Liver (tissue), 9 donors: Measurements from ENCODE around the gene MAPRE3. TPM values are rescaled to one million over a fixed set of nuclear protein-coding genes. Genes with fewer than 3 reads are reported as not detected.

Experiments used
- DNase-seq: peaks from one replicate; pipeline ENCODE4 v3.0.0-alpha.2; 2017; ENCODE audit warnings: low spot score
- H3K27ac ChIP-seq, 2 donors: one replicate each; pipeline ENCODE4 v1.7.0; 2013; ENCODE audit warnings: inconsistent platforms in 2 of 2, low read length in 2 of 2, control low read depth in 1 of 2, low read depth in 1 of 2, mild to moderate bottlenecking in 1 of 2
- H3K27me3 ChIP-seq, 4 donors: one replicate each; pipeline versions ENCODE4 v1.6.1 to v1.7.0; 2013; ENCODE audit warnings: low read length in 3 of 4, inconsistent platforms in 1 of 4, mild to moderate bottlenecking in 1 of 4, moderate library complexity in 1 of 4; ENCODE audit not compliant: control insufficient read depth in 4 of 4, insufficient read depth in 4 of 4
- H3K36me3 ChIP-seq, 4 donors: one replicate each; pipeline versions ENCODE4 v1.6.1 to v1.7.0; 2013; ENCODE audit warnings: low read length in 3 of 4, mild to moderate bottlenecking in 3 of 4, low read depth in 1 of 4, moderate library complexity in 1 of 4; ENCODE audit not compliant: control insufficient read depth in 4 of 4, insufficient read depth in 3 of 4
- H3K4me1 ChIP-seq, 4 donors: one replicate each; pipeline versions ENCODE4 v1.6.1 to v1.7.0; 2013; ENCODE audit warnings: low read length in 3 of 4, mild to moderate bottlenecking in 3 of 4, moderate library complexity in 1 of 4; ENCODE audit not compliant: control insufficient read depth in 4 of 4, insufficient read depth in 4 of 4
- H3K4me3 ChIP-seq, 3 donors: one replicate each; pipeline versions ENCODE4 v1.6.1 to v1.7.0; 2013; ENCODE audit warnings: low read length in 3 of 3, control low read depth in 1 of 3, low read depth in 1 of 3, mild to moderate bottlenecking in 1 of 3
- H3K9ac ChIP-seq, 2 donors: one replicate each; pipeline ENCODE4 v1.7.0; 2013; ENCODE audit warnings: low read length in 2 of 2, mild to moderate bottlenecking in 2 of 2, moderate library complexity in 2 of 2, control low read depth in 1 of 2, low read depth in 1 of 2
- H3K9me3 ChIP-seq, 4 donors: one replicate each; pipeline versions ENCODE4 v1.6.1 to v1.7.0; 2013; ENCODE audit warnings: low read length in 3 of 4; ENCODE audit not compliant: control insufficient read depth in 4 of 4
- ATF3 ChIP-seq: IDR thresholded peaks from 2 replicates; pipeline ENCODE4 v1.6.1; 2016; ENCODE audit warnings: antibody characterized with exemption
- CTCF ChIP-seq: fragments of 150-350 bp; IDR thresholded peaks from 2 replicates; pipeline ENCODE4 v1.5.1; 2017; ENCODE audit warnings: improper control_type of control experiment, low read depth, low read length; ENCODE audit not compliant: missing input control
- EGR1 ChIP-seq, 2 donors: IDR thresholded peaks; 2 replicates each; pipeline ENCODE4 v1.6.1; 2016 to 2018; ENCODE audit warnings: antibody characterized with exemption in 2 of 2, low read depth in 2 of 2
- FOXA2 ChIP-seq: IDR thresholded peaks from 2 replicates; pipeline ENCODE4 v1.6.1; 2016; ENCODE audit warnings: antibody characterized with exemption
- HNF4G ChIP-seq: IDR thresholded peaks from 2 replicates; pipeline ENCODE4 v1.6.1; 2016; ENCODE audit warnings: antibody characterized with exemption
- JUND ChIP-seq, 2 donors: IDR thresholded peaks; 2 replicates each; pipeline ENCODE4 v1.6.1; 2016; ENCODE audit warnings: antibody characterized with exemption in 2 of 2
- MAX ChIP-seq: IDR thresholded peaks from 2 replicates; pipeline ENCODE4 v1.6.1; 2016; ENCODE audit warnings: antibody characterized with exemption
- NR2F2 ChIP-seq: IDR thresholded peaks from 2 replicates; pipeline ENCODE4 v1.6.1; 2016; ENCODE audit warnings: antibody characterized with exemption
- RAD21 ChIP-seq, 2 donors: IDR thresholded peaks; 2 replicates each; pipeline ENCODE4 v1.6.1; 2016; ENCODE audit warnings: antibody characterized with exemption in 2 of 2, mild to moderate bottlenecking in 2 of 2
- RXRA ChIP-seq, 2 donors: IDR thresholded peaks; 2 replicates each; pipeline ENCODE4 v1.6.1; 2017 to 2018; ENCODE audit warnings: antibody characterized with exemption in 2 of 2, mild to moderate bottlenecking in 1 of 2
- SP1 ChIP-seq: IDR thresholded peaks from 2 replicates; pipeline ENCODE4 v1.6.1; 2018; ENCODE audit warnings: antibody characterized with exemption, mild to moderate bottlenecking
- TAF1 ChIP-seq: conservative IDR thresholded peaks from 2 replicates; pipeline ENCODE4 v1.6.1; 2016; ENCODE audit warnings: antibody characterized with exemption, mild to moderate bottlenecking
- YY1 ChIP-seq: IDR thresholded peaks from 2 replicates; pipeline ENCODE4 v1.6.1; 2016; ENCODE audit warnings: antibody characterized with exemption, mild to moderate bottlenecking
- ZBTB33 ChIP-seq: IDR thresholded peaks from 2 replicates; pipeline ENCODE4 v1.6.1; 2016; ENCODE audit warnings: antibody characterized with exemption
- WGBS: extraction: QIAGEN DNeasy Blood & Tissue Kit; methylation state at CpG from one replicate; pipeline ENCODE4 v1.1.7; 2013; 5-methylcytosine and 5-hydroxymethylcytosine counted together
- polyA plus RNA-seq, 2 donors: library from polyadenylated mRNA; stranded (reverse) in 1 of 2; unstranded in 1 of 2; fragments of 200-250 nt in 1 of 2; fragments of >200 nt in 1 of 2; fragmentation: Nextera tagmentation in 1 of 2; extraction: Ambion mirVana in 1 of 2; gene quantifications; one replicate each; pipeline versions ENCODE4 v1.2.1 to v1.2.3, GENCODE V29; 2013 to 2015
- total RNA-seq, 2 donors: library from RNA; depleted of rRNA; stranded (reverse); fragments of >200 nt; gene quantifications; one replicate each; pipeline ENCODE4 v1.2.3, GENCODE V29; 2014
- donor health status: healthy.
- donor health status: healthy.
- donor health status: healthy.
- donor health status: healthy.
- donor health status: healthy.

The MAPRE3 gene
- total and polyA plus RNA-seq, 4 donors, result 1.0 to 15.8 (median 9.8) TPM

- TF ChIP-seq YY1 (no peak), MAX (no peak), CTCF (no peak), FOXA2 (no peak)
Observed at GRCh38 chr2:26951236-26951635, 19.2 kb upstream of the MAPRE3 start (continued).

GRCh38 chr2:26952374-26952773 lies 18.1 kb upstream of the MAPRE3 start:
- Histone ChIP-seq H3K4me3 (no peak overlapping the region), H3K9ac (no peak overlapping the region), H3K9me3 (no peaks in the 10 kb centered on the region), H3K27ac (no peak overlapping the region), H3K27me3 (peaks cover 0 to 2% (median 0%) of the 10 kb centered on the region in 4 donors), H3K4me1 (no peaks in the 10 kb centered on the region), H3K36me3 (no peaks in the 10 kb centered on the region)
- DNase-seq, result no peak
- TF ChIP-seq JUND (IDR thresholded peaks at IDR 0.05) (no peak), SP1 (no peak), CTCF (no peak), TAF1 (no peak), ZBTB33 (no peak), ATF3 (no peak), YY1 (no peak), RXRA (IDR thresholded peaks at IDR 0.05) (no peak), NR2F2 (no peak), FOXA2 (no peak), HNF4G (no peak), RAD21 (IDR thresholded peaks at IDR 0.05) (no peak)
- WGBS, result 81% methylated on average over 4 of the region's 4 CpGs

- Histone ChIP-seq H3K9me3 (no peaks in the 10 kb centered on the region), H3K27ac (no peak overlapping the region), H3K4me3 (no peak overlapping the region), H3K27me3 (peaks cover 0 to 5% (median 0%) of the 10 kb centered on the region in 4 donors), H3K4me1 (no peaks in the 10 kb centered on the region), H3K36me3 (no peaks in the 10 kb centered on the region), H3K9ac (no peak overlapping the region)
- 88% methylated on average over 4 of the region's 4 CpGs for WGBS
- no peak for DNase-seq
- TF ChIP-seq EGR1 (IDR thresholded peaks at IDR 0.05; ENCODE audit: low read depth in 2 of 2) (no peak), NR2F2 (no peak), RAD21 (IDR thresholded peaks at IDR 0.05) (no peak), FOXA2 (no peak)
Observed at GRCh38 chr2:26954135-26954534, 16.3 kb upstream of the MAPRE3 start.
